ENCODE measurements around the gene PREP.

PREP gene

GRCh38 chr6:105402939-105403935 is at the start of gene PREP:
Gene PREP, minus strand, starts transcription at chr6:105403082. Its CDS starts 191 bp downstream, at chr6:105402891.
- Histone ChIP-seq H3K4me1 (ENCODE audit: control insufficient read depth in 2 of 2, insufficient read depth in 2 of 2, low read length in 2 of 2) (peaks cover 9 to 21% of the 10 kb centered on the region in 2 donors), H3K36me3 (ENCODE audit: control insufficient read depth in 2 of 2, insufficient read depth in 2 of 2, low read length in 2 of 2) (no peaks in the 10 kb centered on the region), H3K4me3 (ENCODE audit: low read length in 2 of 2) (peak within 1 kb of the TSS; percentile 85 to 91), H3K27me3 (ENCODE audit: control insufficient read depth in 2 of 2, insufficient read depth in 2 of 2, low read length in 2 of 2) (no peaks in the 10 kb centered on the region), H3K9ac (ENCODE audit: low read depth in 1 of 2, low read length in 2 of 2) (peak within 1 kb of the TSS; percentile 86 to 92), H3K27ac (ENCODE audit: low read depth in 2 of 2, low read length in 2 of 2) (peak within 1 kb of the TSS; percentile 85 to 87), H3K9me3 (ENCODE audit: control insufficient read depth in 2 of 2, low read length in 2 of 2) (no peaks in the 10 kb centered on the region)

- Histone ChIP-seq H3K9me3 (ENCODE audit: control insufficient read depth in 2 of 2, low read length in 2 of 2) (no peaks in the 10 kb centered on the region), H3K27ac (ENCODE audit: low read depth in 2 of 2, low read length in 2 of 2) (no peak overlapping the region)
These were observed 49.5 kb upstream of the PREP start for GRCh38 chr6:105452376-105452775.

GRCh38 chr6:105449756-105450390 is 47.0 kb upstream of the PREP start:
- no peaks in the 10 kb centered on the region for H3K9me3 ChIP-seq (ENCODE audit: control insufficient read depth in 2 of 2, low read length in 2 of 2)
- H3K36me3 ChIP-seq (ENCODE audit: control insufficient read depth in 2 of 2, insufficient read depth in 2 of 2, low read length in 2 of 2): no peaks in the 10 kb centered on the region
- H3K27me3 ChIP-seq (ENCODE audit: control insufficient read depth in 2 of 2, insufficient read depth in 2 of 2, low read length in 2 of 2): no peaks in the 10 kb centered on the region
- H3K4me1 ChIP-seq (ENCODE audit: control insufficient read depth in 2 of 2, insufficient read depth in 2 of 2, low read length in 2 of 2): no peaks in the 10 kb centered on the region
- no peak overlapping the region for H3K9ac ChIP-seq (ENCODE audit: low read depth in 1 of 2, low read length in 2 of 2)
- no peak overlapping the region for H3K27ac ChIP-seq (ENCODE audit: low read depth in 2 of 2, low read length in 2 of 2)
- H3K4me3 ChIP-seq (ENCODE audit: low read length in 2 of 2): no peak overlapping the region

More at GRCh38 chr6:105452376-105452775, 49.5 kb upstream of the PREP start:
- no peaks in the 10 kb centered on the region for H3K4me1 ChIP-seq (ENCODE audit: control insufficient read depth in 2 of 2, insufficient read depth in 2 of 2, low read length in 2 of 2)
- H3K4me3 ChIP-seq (ENCODE audit: low read length in 2 of 2): no peak overlapping the region
- H3K36me3 ChIP-seq (ENCODE audit: control insufficient read depth in 2 of 2, insufficient read depth in 2 of 2, low read length in 2 of 2): no peaks in the 10 kb centered on the region
- H3K27me3 ChIP-seq (ENCODE audit: control insufficient read depth in 2 of 2, insufficient read depth in 2 of 2, low read length in 2 of 2): no peaks in the 10 kb centered on the region
- no peak overlapping the region for H3K9ac ChIP-seq (ENCODE audit: low read depth in 1 of 2, low read length in 2 of 2)

- Histone ChIP-seq H3K9me3 (ENCODE audit: control insufficient read depth in 2 of 2, low read length in 2 of 2) (no peaks in the 10 kb centered on the region), H3K4me3 (ENCODE audit: low read length in 2 of 2) (no peak overlapping the region), H3K36me3 (ENCODE audit: control insufficient read depth in 2 of 2, insufficient read depth in 2 of 2, low read length in 2 of 2) (no peaks in the 10 kb centered on the region), H3K27me3 (ENCODE audit: control insufficient read depth in 2 of 2, insufficient read depth in 2 of 2, low read length in 2 of 2) (no peaks in the 10 kb centered on the region), H3K9ac (ENCODE audit: low read depth in 1 of 2, low read length in 2 of 2) (no peak overlapping the region), H3K4me1 (ENCODE audit: control insufficient read depth in 2 of 2, insufficient read depth in 2 of 2, low read length in 2 of 2) (no peaks in the 10 kb centered on the region), H3K27ac (ENCODE audit: low read depth in 2 of 2, low read length in 2 of 2) (no peak overlapping the region)
These were observed 42.6 kb upstream of the PREP start for GRCh38 chr6:105445481-105445880.

- Histone ChIP-seq H3K27me3 (ENCODE audit: control insufficient read depth in 2 of 2, insufficient read depth in 2 of 2, low read length in 2 of 2) (no peaks in the 10 kb centered on the region), H3K4me3 (ENCODE audit: low read length in 2 of 2) (no peak overlapping the region), H3K9me3 (ENCODE audit: control insufficient read depth in 2 of 2, low read length in 2 of 2) (no peaks in the 10 kb centered on the region), H3K9ac (ENCODE audit: low read depth in 1 of 2, low read length in 2 of 2) (no peak overlapping the region), H3K36me3 (ENCODE audit: control insufficient read depth in 2 of 2, insufficient read depth in 2 of 2, low read length in 2 of 2) (no peaks in the 10 kb centered on the region), H3K27ac (ENCODE audit: low read depth in 2 of 2, low read length in 2 of 2) (no peak overlapping the region), H3K4me1 (ENCODE audit: control insufficient read depth in 2 of 2, insufficient read depth in 2 of 2, low read length in 2 of 2) (no peaks in the 10 kb centered on the region)
These were observed 41.1 kb upstream of the PREP start for GRCh38 chr6:105443941-105444340.

- Histone ChIP-seq H3K4me1 (ENCODE audit: control insufficient read depth in 2 of 2, insufficient read depth in 2 of 2, low read length in 2 of 2) (no peaks in the 10 kb centered on the region), H3K27me3 (ENCODE audit: control insufficient read depth in 2 of 2, insufficient read depth in 2 of 2, low read length in 2 of 2) (no peaks in the 10 kb centered on the region), H3K9me3 (ENCODE audit: control insufficient read depth in 2 of 2, low read length in 2 of 2) (no peaks in the 10 kb centered on the region), H3K9ac (ENCODE audit: low read depth in 1 of 2, low read length in 2 of 2) (no peak overlapping the region), H3K27ac (ENCODE audit: low read depth in 2 of 2, low read length in 2 of 2) (no peak overlapping the region), H3K4me3 (ENCODE audit: low read length in 2 of 2) (no peak overlapping the region), H3K36me3 (ENCODE audit: control insufficient read depth in 2 of 2, insufficient read depth in 2 of 2, low read length in 2 of 2) (no peaks in the 10 kb centered on the region)
These were observed 39.5 kb upstream of the PREP start for GRCh38 chr6:105442369-105442768.

GRCh38 chr6:105437236-105437635 is 34.4 kb upstream of the PREP start:
- Histone ChIP-seq H3K36me3 (ENCODE audit: control insufficient read depth in 2 of 2, insufficient read depth in 2 of 2, low read length in 2 of 2) (no peaks in the 10 kb centered on the region), H3K4me1 (ENCODE audit: control insufficient read depth in 2 of 2, insufficient read depth in 2 of 2, low read length in 2 of 2) (no peaks in the 10 kb centered on the region), H3K27me3 (ENCODE audit: control insufficient read depth in 2 of 2, insufficient read depth in 2 of 2, low read length in 2 of 2) (no peaks in the 10 kb centered on the region)

GRCh38 chr6:105433723-105434122 is 30.8 kb upstream of the PREP start:
- no peaks in the 10 kb centered on the region for H3K4me1 ChIP-seq (ENCODE audit: control insufficient read depth in 2 of 2, insufficient read depth in 2 of 2, low read length in 2 of 2)
- no peak overlapping the region for H3K9ac ChIP-seq (ENCODE audit: low read depth in 1 of 2, low read length in 2 of 2)
- no peaks in the 10 kb centered on the region for H3K9me3 ChIP-seq (ENCODE audit: control insufficient read depth in 2 of 2, low read length in 2 of 2)
- no peak overlapping the region for H3K27ac ChIP-seq (ENCODE audit: low read depth in 2 of 2, low read length in 2 of 2)
- H3K36me3 ChIP-seq (ENCODE audit: control insufficient read depth in 2 of 2, insufficient read depth in 2 of 2, low read length in 2 of 2): no peaks in the 10 kb centered on the region
- H3K4me3 ChIP-seq (ENCODE audit: low read length in 2 of 2): no peak overlapping the region
- no peaks in the 10 kb centered on the region for H3K27me3 ChIP-seq (ENCODE audit: control insufficient read depth in 2 of 2, insufficient read depth in 2 of 2, low read length in 2 of 2)

More at GRCh38 chr6:105437236-105437635, 34.4 kb upstream of the PREP start:
- H3K4me3 ChIP-seq (ENCODE audit: low read length in 2 of 2): no peak overlapping the region
- H3K27ac ChIP-seq (ENCODE audit: low read depth in 2 of 2, low read length in 2 of 2): no peak overlapping the region
- no peaks in the 10 kb centered on the region for H3K9me3 ChIP-seq (ENCODE audit: control insufficient read depth in 2 of 2, low read length in 2 of 2)
- no peak overlapping the region for H3K9ac ChIP-seq (ENCODE audit: low read depth in 1 of 2, low read length in 2 of 2)

- H3K27ac ChIP-seq (ENCODE audit: low read depth in 2 of 2, low read length in 2 of 2): no peak overlapping the region
- H3K4me3 ChIP-seq (ENCODE audit: low read length in 2 of 2): no peak overlapping the region
- no peaks in the 10 kb centered on the region for H3K9me3 ChIP-seq (ENCODE audit: control insufficient read depth in 2 of 2, low read length in 2 of 2)
- H3K4me1 ChIP-seq (ENCODE audit: control insufficient read depth in 2 of 2, insufficient read depth in 2 of 2, low read length in 2 of 2): no peaks in the 10 kb centered on the region
- H3K9ac ChIP-seq (ENCODE audit: low read depth in 1 of 2, low read length in 2 of 2): no peak overlapping the region
- H3K27me3 ChIP-seq (ENCODE audit: control insufficient read depth in 2 of 2, insufficient read depth in 2 of 2, low read length in 2 of 2): no peaks in the 10 kb centered on the region
- no peaks in the 10 kb centered on the region for H3K36me3 ChIP-seq (ENCODE audit: control insufficient read depth in 2 of 2, insufficient read depth in 2 of 2, low read length in 2 of 2)
These were observed 29.9 kb upstream of the PREP start for GRCh38 chr6:105432797-105433196.

- Histone ChIP-seq H3K27ac (ENCODE audit: low read depth in 2 of 2, low read length in 2 of 2) (no peak overlapping the region), H3K27me3 (ENCODE audit: control insufficient read depth in 2 of 2, insufficient read depth in 2 of 2, low read length in 2 of 2) (no peaks in the 10 kb centered on the region), H3K9me3 (ENCODE audit: control insufficient read depth in 2 of 2, low read length in 2 of 2) (no peaks in the 10 kb centered on the region), H3K36me3 (ENCODE audit: control insufficient read depth in 2 of 2, insufficient read depth in 2 of 2, low read length in 2 of 2) (no peaks in the 10 kb centered on the region), H3K9ac (ENCODE audit: low read depth in 1 of 2, low read length in 2 of 2) (no peak overlapping the region), H3K4me1 (ENCODE audit: control insufficient read depth in 2 of 2, insufficient read depth in 2 of 2, low read length in 2 of 2) (no peaks in the 10 kb centered on the region), H3K4me3 (ENCODE audit: low read length in 2 of 2) (no peak overlapping the region)
These were observed 28.3 kb upstream of the PREP start for GRCh38 chr6:105431226-105431625.
